ENCODE results near the gene C13orf42. TPM values are rescaled to one million over a fixed set of nuclear protein-coding genes. Genes with fewer than 3 reads are reported as not detected.

C13orf42 gene
- total and polyA plus RNA-seq, 9 donors, result 0.04 TPM; not detected in 8

GRCh38 chr13:51048166-51048461 lies 63.0 kb downstream of the C13orf42 start:
- Histone ChIP-seq H3K36me3 (no peaks in the 10 kb centered on the region), H3K4me3 (no peak overlapping the region), H3K9me3 (no peaks in the 10 kb centered on the region), H3K27ac (no peak overlapping the region), H3K27me3 (no peaks in the 10 kb centered on the region), H3K4me1 (ENCODE audit: insufficient read depth) (peaks cover 1% of the 10 kb centered on the region)
- no peak for DNase-seq
- WGBS, 3 donors, result 85 to 90% (median 87%) methylated on average over 2 of the region's 2 CpGs
- intact Hi-C loops (cut with DNase I), result no loop called here
- TF ChIP-seq CTCF (IDR thresholded peaks at IDR 0.05), result no peak
- no peak for TF ChIP-seq EP300 (IDR thresholded peaks at IDR 0.05)
- no peak for TF ChIP-seq POLR2A (IDR thresholded peaks at IDR 0.05)

- DNase-seq, result no peak
- WGBS, 3 donors, result 85 to 90% (median 86%) methylated on average over 6 of the region's 6 CpGs
- H3K27ac ChIP-seq, result no peak overlapping the region
- no peaks in the 10 kb centered on the region for H3K27me3 ChIP-seq
- TF ChIP-seq CTCF (IDR thresholded peaks at IDR 0.05) (no peak), EP300 (IDR thresholded peaks at IDR 0.05) (no peak), POLR2A (IDR thresholded peaks at IDR 0.05) (no peak)
- H3K9me3 ChIP-seq, result no peaks in the 10 kb centered on the region
- H3K4me3 ChIP-seq, result no peak overlapping the region
- intact Hi-C loops (cut with DNase I), result no loop called here
- no peaks in the 10 kb centered on the region for H3K36me3 ChIP-seq
- peaks cover 1% of the 10 kb centered on the region for H3K4me1 ChIP-seq (ENCODE audit: insufficient read depth)
Observed at GRCh38 chr13:51047434-51048165, 63.5 kb downstream of the C13orf42 start.

GRCh38 chr13:51045451-51045850 lies 65.6 kb downstream of the C13orf42 start:
- DNase-seq, result no peak
- Histone ChIP-seq H3K27ac (no peak overlapping the region), H3K4me3 (no peak overlapping the region), H3K9me3 (no peaks in the 10 kb centered on the region), H3K36me3 (no peaks in the 10 kb centered on the region), H3K27me3 (no peaks in the 10 kb centered on the region), H3K4me1 (ENCODE audit: insufficient read depth) (peaks cover 1% of the 10 kb centered on the region)
- intact Hi-C loops (cut with DNase I), result no loop called here
- TF ChIP-seq POLR2A (IDR thresholded peaks at IDR 0.05) (no peak), EP300 (IDR thresholded peaks at IDR 0.05) (no peak), CTCF (IDR thresholded peaks at IDR 0.05) (no peak)
- 86 to 88% (median 87%) methylated on average over 5 of the region's 5 CpGs for WGBS, 3 donors

GRCh38 chr13:51044023-51044665 lies 66.9 kb downstream of the C13orf42 start:
- H3K27ac ChIP-seq, result no peak overlapping the region
- no peaks in the 10 kb centered on the region for H3K36me3 ChIP-seq
- TF ChIP-seq POLR2A (IDR thresholded peaks at IDR 0.05), result no peak
- TF ChIP-seq EP300 (IDR thresholded peaks at IDR 0.05), result no peak
- TF ChIP-seq CTCF (IDR thresholded peaks at IDR 0.05), result no peak
- peaks cover 1% of the 10 kb centered on the region for H3K4me1 ChIP-seq (ENCODE audit: insufficient read depth)
- no peak overlapping the region for H3K4me3 ChIP-seq
- DNase-seq, result no peak
- WGBS, 3 donors, result 90 to 93% (median 90%) methylated on average over 13 of the region's 13 CpGs
- no peaks in the 10 kb centered on the region for H3K9me3 ChIP-seq
- H3K27me3 ChIP-seq, result no peaks in the 10 kb centered on the region
- intact Hi-C loops (cut with DNase I), result no loop called here
